Measurements from ENCODE around the gene COL27A1. TPM values are rescaled to one million over a fixed set of nuclear protein-coding genes. Genes with fewer than 3 reads are reported as not detected.

COL27A1 gene
- polyA plus RNA-seq, 2 of the 4 experiments (the other 2 are of a cell fraction) = 6.9 to 20.6 TPM

- CTCF ChIA-PET = interaction anchor here (0.6 to 3.0 kb wide), 12 partner anchors 10 to 633 kb away, joined by 3 to 17 read pairs (median 4); no protein-coding TSS in a partner anchor
- TF ChIP-seq, protein P1, sequence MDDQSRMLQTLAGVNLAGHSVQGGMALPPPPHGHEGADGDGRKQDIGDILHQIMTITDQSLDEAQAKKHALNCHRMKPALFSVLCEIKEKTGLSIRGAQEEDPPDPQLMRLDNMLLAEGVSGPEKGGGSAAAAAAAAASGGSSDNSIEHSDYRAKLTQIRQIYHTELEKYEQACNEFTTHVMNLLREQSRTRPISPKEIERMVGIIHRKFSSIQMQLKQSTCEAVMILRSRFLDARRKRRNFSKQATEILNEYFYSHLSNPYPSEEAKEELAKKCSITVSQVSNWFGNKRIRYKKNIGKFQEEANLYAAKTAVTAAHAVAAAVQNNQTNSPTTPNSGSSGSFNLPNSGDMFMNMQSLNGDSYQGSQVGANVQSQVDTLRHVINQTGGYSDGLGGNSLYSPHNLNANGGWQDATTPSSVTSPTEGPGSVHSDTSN (IDR thresholded peaks at IDR 0.05) = no peak
- no peak for TF ChIP-seq TFCP2L1 (CRISPR knock-in tag; IDR thresholded peaks at IDR 0.05)
- no peak for TF ChIP-seq EP300 (IDR thresholded peaks at IDR 0.05)
- TF ChIP-seq POLR2A (IDR thresholded peaks at IDR 0.05; ENCODE audit: low read length) = no peak
- no peak for TF ChIP-seq CBX8 (IDR thresholded peaks at IDR 0.05)
- no peak for TF ChIP-seq BHLHE40 (IDR thresholded peaks at IDR 0.05; ENCODE audit: low read depth, low read length)
- no peak for TF ChIP-seq ZC3H11A (IDR thresholded peaks at IDR 0.05)
- no peak for TF ChIP-seq ZNF302 (CRISPR knock-in tag; IDR thresholded peaks at IDR 0.05)
- TF ChIP-seq, protein P2, sequence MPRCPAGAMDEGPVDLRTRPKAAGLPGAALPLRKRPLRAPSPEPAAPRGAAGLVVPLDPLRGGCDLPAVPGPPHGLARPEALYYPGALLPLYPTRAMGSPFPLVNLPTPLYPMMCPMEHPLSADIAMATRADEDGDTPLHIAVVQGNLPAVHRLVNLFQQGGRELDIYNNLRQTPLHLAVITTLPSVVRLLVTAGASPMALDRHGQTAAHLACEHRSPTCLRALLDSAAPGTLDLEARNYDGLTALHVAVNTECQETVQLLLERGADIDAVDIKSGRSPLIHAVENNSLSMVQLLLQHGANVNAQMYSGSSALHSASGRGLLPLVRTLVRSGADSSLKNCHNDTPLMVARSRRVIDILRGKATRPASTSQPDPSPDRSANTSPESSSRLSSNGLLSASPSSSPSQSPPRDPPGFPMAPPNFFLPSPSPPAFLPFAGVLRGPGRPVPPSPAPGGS (IDR thresholded peaks at IDR 0.05) = no peak
- TF ChIP-seq CEBPB (IDR thresholded peaks at IDR 0.05) = no peak
- TF ChIP-seq, protein P3, sequence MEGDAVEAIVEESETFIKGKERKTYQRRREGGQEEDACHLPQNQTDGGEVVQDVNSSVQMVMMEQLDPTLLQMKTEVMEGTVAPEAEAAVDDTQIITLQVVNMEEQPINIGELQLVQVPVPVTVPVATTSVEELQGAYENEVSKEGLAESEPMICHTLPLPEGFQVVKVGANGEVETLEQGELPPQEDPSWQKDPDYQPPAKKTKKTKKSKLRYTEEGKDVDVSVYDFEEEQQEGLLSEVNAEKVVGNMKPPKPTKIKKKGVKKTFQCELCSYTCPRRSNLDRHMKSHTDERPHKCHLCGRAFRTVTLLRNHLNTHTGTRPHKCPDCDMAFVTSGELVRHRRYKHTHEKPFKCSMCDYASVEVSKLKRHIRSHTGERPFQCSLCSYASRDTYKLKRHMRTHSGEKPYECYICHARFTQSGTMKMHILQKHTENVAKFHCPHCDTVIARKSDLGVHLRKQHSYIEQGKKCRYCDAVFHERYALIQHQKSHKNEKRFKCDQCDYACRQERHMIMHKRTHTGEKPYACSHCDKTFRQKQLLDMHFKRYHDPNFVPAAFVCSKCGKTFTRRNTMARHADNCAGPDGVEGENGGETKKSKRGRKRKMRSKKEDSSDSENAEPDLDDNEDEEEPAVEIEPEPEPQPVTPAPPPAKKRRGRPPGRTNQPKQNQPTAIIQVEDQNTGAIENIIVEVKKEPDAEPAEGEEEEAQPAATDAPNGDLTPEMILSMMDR (IDR thresholded peaks at IDR 0.05) = no peak
- TF ChIP-seq TP53 (CRISPR knock-in tag; IDR thresholded peaks at IDR 0.05) = no peak
- TF ChIP-seq FOXS1 (CRISPR knock-in tag; IDR thresholded peaks at IDR 0.05) = no peak
- TF ChIP-seq JUNB (IDR thresholded peaks at IDR 0.05) = no peak
- TF ChIP-seq HOXB5 (CRISPR knock-in tag; IDR thresholded peaks at IDR 0.05) = no peak
- TF ChIP-seq, protein P4, sequence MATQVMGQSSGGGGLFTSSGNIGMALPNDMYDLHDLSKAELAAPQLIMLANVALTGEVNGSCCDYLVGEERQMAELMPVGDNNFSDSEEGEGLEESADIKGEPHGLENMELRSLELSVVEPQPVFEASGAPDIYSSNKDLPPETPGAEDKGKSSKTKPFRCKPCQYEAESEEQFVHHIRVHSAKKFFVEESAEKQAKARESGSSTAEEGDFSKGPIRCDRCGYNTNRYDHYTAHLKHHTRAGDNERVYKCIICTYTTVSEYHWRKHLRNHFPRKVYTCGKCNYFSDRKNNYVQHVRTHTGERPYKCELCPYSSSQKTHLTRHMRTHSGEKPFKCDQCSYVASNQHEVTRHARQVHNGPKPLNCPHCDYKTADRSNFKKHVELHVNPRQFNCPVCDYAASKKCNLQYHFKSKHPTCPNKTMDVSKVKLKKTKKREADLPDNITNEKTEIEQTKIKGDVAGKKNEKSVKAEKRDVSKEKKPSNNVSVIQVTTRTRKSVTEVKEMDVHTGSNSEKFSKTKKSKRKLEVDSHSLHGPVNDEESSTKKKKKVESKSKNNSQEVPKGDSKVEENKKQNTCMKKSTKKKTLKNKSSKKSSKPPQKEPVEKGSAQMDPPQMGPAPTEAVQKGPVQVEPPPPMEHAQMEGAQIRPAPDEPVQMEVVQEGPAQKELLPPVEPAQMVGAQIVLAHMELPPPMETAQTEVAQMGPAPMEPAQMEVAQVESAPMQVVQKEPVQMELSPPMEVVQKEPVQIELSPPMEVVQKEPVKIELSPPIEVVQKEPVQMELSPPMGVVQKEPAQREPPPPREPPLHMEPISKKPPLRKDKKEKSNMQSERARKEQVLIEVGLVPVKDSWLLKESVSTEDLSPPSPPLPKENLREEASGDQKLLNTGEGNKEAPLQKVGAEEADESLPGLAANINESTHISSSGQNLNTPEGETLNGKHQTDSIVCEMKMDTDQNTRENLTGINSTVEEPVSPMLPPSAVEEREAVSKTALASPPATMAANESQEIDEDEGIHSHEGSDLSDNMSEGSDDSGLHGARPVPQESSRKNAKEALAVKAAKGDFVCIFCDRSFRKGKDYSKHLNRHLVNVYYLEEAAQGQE (IDR thresholded peaks at IDR 0.05) = no peak
- no peak for TF ChIP-seq KDM5A (IDR thresholded peaks at IDR 0.05)
- no peak for TF ChIP-seq NPAS2 (CRISPR knock-in tag; IDR thresholded peaks at IDR 0.05; ENCODE audit: borderline replicate concordance)
- no peak for TF ChIP-seq GATA3 (IDR thresholded peaks at IDR 0.05; ENCODE audit: borderline replicate concordance)
These were observed 159.0 kb downstream of the COL27A1 start for GRCh38 chr9:114314256-114314867.

More at GRCh38 chr9:114314256-114314867, 159.0 kb downstream of the COL27A1 start:
- no peak overlapping the region for H3K27ac ChIP-seq
- H3K4me3 ChIP-seq = no peak overlapping the region
- DNase-seq (ENCODE audit: low read depth in 1 of 2, low spot score in 1 of 2) = no peak
- FAIRE-seq = no peak
- peaks cover 7% of the 10 kb centered on the region; the same call in 2 of the 3 replicates for H3K4me1 ChIP-seq
- no peak overlapping the region for H3K4me2 ChIP-seq
- POLR2A ChIA-PET = no interaction called here
- ATAC-seq = peak in 1 of 2 experiments; percentile 49; a peak in 2 of 6 replicates
- H3K9me3 ChIP-seq = no peaks in the 10 kb centered on the region
- WGBS (ENCODE audit: missing lambda C conversion rate) = 79% methylated on average over 7 of the region's 7 CpGs

All from A549 (cell line).